GM21576 (cell line): ENCODE measurements around the gene AP4M1.
A peak's percentile ranks its signal among the peaks of the same experiment; 100 is the strongest.
"Not testable (repeated sequence)": the region's sequence is repeated elsewhere in the genome, so short reads cannot be mapped to it uniquely, and the experiment has no call there.

ENCODE experiments used
- ATAC-seq: cut with Tn5 transposase; IDR thresholded peaks from one replicate; pipeline ENCODE4 v1.9.1; 2021; ENCODE audit warnings: mild to moderate bottlenecking, moderate library complexity; ENCODE audit not compliant: unreplicated experiment

The AP4M1 gene

GRCh38 chr7:100130220-100130607 lies 28.8 kb downstream of the AP4M1 start:
- not testable (repeated sequence) for ATAC-seq

DNA sequence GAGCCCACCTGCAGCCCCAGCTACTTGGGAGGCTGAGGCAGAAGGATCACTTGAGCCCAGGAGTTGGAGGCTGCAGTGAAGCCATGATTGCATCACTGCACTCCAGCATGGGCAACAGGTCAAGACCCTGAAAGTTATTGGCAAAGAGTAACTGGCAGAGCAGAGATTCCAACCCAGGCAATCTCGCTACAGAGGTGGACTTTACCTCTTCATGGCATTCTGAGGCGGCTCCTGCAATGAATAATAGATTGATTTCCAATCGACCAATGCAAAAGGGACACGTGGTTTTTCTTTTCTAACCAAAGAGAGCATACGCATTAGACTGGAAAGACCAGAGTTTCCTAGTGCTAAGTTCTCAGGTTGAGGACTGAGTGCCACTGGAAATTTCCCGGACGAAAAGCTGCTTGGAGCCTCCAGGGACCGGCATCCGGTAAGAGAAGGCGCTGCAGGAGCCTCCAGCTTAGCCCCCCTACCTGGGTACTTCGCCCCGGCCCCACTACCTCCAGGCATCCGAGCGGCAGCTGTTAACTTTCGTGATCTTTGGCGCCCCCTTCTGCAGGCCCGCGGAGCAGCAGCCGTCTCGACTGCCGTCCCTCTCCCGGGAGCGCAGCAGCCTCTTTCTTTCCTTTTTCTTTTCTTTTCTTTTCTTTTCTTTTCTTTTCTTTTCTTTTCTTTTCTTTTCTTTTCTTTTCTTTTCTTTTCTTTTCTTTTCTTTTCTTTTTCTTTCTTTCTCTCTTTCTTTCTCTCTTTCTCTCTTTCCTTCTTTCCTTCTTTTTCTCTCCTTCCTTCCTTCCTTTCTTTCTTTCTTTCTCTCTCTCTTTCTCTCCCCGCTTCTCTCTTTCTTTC lies 29.4 kb downstream of the AP4M1 start:
- ATAC-seq = no peak

DNA sequence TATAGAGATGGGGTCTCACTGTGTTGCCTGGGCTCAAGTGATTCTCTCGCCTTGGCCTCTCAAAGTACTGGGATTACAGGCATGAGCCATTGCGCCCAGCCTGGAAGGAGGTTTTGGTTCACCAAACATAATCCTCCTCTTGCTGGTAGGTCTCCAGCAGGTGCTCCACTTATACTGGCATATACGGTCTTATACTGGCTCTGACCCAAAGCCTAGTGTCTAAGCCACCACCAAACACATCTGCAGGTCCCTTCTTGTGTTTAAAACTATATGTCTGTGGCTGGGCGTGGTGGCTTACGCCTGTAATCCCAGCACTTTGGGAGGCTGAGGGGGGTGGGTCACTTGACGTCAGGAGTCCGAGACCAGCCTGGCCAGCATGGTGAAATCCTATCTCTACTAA lies 30.7 kb downstream of the AP4M1 start:
- no peak for ATAC-seq

DNA sequence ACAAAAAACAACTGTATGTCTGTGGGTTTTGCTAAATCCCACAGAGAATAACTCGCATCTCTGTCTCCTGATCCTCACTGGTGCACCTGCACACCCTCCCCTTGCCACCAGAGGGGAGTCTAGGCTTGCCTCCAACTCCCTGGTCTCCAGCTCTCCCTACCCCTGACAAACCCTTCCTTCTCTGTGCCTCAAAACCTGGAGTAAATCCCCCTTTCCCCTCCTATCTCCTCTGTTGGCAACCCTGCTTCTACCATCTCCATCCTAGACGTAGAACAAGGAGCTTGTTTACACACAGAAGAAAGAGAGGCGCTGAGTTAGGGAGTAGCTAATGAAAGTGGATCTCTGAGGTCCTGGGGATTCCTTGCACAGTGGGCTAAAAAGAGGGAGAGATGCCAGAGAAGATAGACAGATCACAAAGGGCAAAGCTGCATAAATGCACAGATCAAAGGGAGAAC lies 31.3 kb downstream of the AP4M1 start:
- ATAC-seq = no peak

DNA sequence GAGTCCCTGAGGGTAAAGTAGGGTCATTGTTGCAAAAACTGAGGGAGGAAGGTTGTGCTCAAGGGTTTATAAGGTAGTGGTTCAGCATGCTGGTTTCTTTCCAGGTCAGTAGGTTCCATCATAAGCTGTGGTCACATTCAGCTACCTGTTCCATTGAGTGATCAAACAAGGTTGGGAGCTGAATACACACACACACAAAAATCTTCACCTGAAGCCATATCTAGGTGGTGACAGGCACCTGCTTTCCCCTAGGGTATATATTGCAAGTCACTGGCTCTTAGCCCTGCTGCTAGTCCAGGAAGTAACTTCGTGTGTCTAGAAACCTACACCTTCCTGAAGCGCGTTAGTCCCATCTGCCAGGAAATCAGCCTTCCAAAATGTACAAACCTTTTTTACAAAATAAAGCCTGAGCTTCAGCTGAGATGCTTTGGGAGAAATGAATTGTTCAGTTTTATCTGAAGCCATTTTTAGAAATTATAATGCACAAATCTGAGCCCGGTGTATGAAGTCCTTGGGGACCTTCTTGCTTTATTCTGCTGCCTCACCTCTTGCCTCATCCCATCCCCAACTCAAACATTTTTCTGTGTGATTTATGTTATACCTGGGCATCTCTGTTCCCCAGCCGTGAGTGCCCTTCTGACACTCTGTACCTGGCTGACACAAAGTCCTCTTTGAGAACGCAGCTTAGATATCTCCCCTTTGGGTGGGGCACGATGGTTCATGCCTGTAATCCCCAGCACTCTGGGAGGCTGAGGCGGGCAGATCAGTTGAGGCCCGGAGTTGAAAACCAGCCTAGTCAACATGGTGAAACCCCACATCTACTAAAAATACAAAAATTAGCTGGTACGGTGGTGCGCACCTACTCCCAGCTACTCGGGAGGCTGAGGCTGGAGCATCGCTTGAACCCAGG lies 36.7 kb downstream of the AP4M1 start:
- no peak for ATAC-seq

- no peak for ATAC-seq
These were observed 40.1 kb downstream of the AP4M1 start for GRCh38 chr7:100141555-100141949.

- ATAC-seq = no peak
These were observed 41.0 kb downstream of the AP4M1 start for GRCh38 chr7:100142461-100142860.

DNA sequence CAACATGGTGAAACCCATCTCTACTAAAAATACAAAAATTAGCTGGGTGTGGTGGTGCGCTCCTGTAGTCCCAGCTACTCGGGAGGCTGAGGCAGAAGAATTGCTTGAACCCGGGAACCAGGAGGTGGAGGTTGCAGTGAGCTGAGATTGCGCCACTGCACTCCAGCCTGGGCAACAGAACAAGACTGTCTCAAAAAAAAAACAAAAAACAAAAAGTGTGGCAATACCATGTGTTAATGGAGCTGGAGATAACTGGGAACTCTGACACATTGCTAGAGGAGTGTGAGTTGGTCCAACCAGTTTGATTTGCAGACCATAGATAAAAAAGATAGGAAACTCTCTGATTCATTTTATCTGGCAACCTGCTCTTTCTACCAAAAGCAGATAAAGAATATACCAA lies 44.9 kb downstream of the AP4M1 start:
- not testable (repeated sequence) for ATAC-seq

GRCh38 chr7:100147278-100147677 lies 45.8 kb downstream of the AP4M1 start:
- ATAC-seq = no peak

DNA sequence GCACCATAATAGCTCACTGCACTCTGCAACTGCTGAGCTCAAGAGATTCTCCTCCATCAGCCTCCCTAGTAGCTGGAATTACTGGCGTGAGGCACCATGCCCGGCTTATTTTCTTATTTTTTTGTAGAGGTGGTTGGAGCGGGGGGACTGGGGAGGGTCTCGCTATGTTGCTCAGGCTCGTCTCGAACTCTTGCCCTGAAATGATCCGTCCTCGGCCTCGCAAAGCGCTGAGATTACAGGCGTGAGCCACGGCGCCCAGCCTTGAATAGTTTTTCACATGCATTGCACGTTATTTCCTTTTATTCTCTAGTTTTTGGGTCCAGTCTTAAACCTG lies 46.7 kb downstream of the AP4M1 start:
- no peak for ATAC-seq

GRCh38 chr7:100148559-100149328 lies 47.3 kb downstream of the AP4M1 start, which contains the start of gene LAMTOR4:
Gene LAMTOR4 (plus strand): TSS chr7:100148918. CDS start chr7:100148973, 55 bp downstream.
- ATAC-seq = peak; percentile 98

DNA sequence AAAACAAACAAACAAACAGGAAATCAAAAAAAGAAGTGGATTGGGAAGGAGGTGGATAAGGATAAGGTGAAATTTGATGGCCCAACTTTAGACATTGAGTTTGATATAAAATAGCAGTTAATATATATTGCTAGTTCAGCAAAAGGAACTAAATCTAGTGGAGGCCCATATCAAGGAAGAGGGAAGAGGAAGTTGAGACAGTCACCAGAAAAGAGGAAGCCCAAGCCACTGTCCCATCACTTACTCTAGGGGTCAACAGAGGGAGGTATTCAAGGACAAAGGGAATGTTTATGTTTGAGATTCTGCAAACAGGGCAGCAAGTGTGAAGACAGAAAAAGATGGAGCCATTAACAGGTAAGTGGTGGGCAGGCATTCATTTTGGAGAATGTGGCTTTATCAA lies 51.0 kb downstream of the AP4M1 start:
- no peak for ATAC-seq

DNA sequence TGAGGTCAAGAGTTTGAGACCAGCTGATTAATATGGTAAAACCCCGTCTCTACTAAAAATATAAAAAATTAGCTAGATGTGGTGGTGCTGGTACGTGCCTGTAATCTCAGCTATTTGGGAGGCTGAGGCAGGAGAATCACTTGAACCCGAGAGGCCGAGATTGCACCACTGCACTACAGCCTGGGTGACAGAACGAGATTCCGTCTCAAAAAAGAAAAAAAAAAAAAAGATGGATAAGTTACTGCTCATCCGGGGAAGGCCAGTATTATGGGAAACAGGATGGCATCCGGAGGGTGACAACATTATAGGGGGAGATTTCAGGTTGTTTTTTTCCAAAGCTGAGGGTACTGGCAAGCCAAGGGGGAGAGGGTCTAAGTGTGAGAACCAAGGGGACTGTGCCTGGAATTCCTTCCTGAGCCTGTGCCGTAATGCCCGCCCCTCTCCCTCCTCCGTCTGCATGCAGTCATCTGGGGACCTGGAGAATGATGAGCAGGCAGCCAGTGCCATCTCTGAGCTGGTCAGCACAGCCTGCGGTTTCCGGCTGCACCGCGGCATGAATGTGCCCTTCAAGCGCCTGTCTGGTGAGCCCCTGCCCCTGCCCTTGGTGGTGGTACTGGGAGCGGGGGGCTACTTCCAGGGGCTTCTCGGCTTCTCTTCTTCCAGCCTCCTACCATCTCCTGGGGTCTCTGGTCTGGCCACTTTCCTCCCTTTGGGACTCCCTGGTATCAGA lies 51.7 kb downstream of the AP4M1 start:
- ATAC-seq = no peak

DNA sequence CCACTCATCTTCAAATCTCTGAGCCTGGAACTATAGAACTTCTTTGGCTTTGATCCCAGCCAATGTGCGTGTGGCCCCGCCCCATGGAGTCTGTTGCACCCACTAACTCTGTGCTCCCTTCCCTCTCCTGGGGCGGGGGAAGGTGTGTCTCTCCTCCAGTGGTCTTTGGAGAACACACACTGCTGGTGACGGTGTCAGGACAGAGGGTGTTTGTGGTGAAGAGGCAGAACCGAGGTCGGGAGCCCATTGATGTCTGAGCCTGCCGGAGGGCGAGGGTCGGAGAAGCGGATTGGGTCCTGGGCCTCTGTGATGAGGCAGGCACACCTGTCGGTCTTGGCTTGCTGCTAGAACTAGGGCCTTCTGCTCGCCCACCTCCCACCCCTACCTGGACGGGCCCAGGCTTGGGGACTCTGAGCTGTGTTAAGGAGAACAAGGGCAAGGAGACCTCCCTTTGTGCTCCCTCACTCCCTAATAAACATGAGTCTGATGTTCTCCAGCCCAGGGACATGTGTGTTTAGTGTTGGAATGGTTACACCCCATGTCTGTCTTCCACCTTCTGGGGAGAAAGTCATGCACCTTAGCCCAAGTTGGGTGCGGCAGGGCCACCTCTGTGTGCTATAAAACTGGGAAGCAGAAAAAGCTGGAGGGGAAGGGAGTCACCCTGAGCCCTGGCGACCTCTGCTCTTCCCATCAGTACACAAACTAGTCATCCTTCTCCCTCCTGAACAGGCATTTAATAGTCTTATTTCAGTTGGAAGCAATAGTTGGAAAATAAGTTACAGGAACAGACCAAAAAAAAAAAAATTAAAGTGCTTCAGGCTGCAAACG lies 52.5 kb downstream of the AP4M1 start:
- no peak for ATAC-seq

DNA sequence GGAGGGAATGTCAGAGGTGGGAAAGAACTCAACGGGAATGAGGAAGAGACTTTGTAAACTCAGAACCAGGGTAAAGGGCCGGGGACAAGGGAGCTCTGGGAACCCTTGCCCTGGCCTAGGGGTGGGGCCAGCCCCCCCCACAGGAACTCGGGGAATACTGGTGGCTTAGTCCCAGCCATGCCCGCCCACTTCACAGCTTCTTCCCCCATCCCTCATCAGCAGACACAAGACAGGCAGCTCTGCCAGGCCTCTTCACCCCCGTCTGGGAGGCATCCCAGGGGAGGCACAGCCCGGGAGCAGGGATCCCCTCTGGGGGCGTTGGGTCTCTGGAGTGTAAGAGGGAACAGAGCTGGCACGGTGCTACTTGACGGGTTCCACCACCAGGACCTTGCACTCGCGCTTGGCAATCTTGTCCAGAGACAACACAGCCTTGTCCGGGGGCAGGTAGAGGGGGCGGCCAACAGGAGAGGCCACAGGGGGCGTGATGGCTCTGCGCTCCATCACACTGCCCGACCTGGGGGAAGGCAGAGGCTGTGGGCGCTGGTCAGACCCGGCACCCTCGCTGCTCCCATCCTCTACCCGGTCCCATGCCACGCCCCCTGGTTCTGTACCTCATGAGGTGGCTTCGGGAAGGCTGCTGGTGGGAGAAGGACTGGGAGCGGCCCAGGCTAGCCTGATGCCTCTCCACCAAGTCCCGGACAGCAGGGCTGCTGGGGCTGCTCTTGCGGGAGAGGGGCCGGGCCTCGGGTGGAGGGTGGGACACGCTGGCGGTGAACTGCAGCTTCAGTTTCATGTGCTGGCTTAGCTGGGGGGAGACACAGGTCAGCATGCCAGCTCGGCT lies 53.4 kb downstream of the AP4M1 start:
- ATAC-seq = no peak

- no peak for ATAC-seq
These were observed 54.3 kb downstream of the AP4M1 start for GRCh38 chr7:100155553-100156317.

DNA sequence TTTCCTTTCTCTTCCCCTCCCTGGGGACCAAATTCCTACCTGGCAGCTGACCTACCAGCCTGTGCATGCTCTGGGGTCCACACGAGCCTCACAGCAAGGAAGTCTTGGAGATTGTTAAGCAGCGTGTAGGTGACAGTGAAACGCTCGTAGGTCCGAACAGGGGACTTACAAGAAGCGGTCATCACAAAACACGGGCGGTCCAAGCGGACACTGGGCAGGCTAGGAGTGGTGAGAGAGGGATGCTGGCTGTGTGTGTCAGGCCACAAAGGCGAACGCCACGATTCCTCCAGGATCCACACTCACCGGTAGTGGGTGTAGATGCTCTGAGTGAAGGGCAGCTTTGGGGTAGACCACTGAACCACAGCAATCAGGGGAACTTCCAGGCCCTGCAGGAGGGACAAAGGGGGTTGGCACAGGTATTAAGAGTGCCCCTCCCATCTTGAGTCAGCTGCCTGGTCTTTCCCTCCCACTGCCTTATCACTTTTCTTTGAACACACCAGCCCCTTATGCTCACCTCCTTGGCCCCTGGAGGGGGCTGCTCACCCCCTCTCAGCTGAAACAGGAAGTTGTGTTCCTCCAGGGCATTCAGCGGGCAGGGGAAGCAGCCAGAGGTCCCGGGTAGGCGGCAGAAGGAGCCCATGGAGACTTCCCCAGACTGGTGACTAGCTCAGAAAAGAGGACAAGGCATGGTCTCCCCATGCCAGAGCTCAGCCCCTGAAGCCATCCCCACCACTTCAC lies 55.1 kb downstream of the AP4M1 start:
- no peak for ATAC-seq

GRCh38 chr7:100157069-100157333 lies 55.6 kb downstream of the AP4M1 start:
- no peak for ATAC-seq
